T-helper 1 cell treated with Interleukin-12 subunit alpha and Interleukin-12 subunit beta and Interleukin-4 antibody, amounts not matched to agents 30 μg/mL and 1 μg/mL, for 36 hours (primary cell): ENCODE results near the gene SARS1.

Source experiments
- H3K27ac Mint-ChIP-seq: one replicate; pipeline ENCODE4 v1.8.0; 2021; ENCODE audit warnings: mild to moderate bottlenecking, mixed read lengths
- H3K27me3 Mint-ChIP-seq: one replicate; pipeline ENCODE4 v1.8.0; 2021; ENCODE audit warnings: low read depth, mixed read lengths
- H3K36me3 Mint-ChIP-seq: one replicate; pipeline ENCODE4 v1.8.0; 2021; ENCODE audit warnings: low read depth, mixed read lengths
- H3K4me1 Mint-ChIP-seq: one replicate; pipeline ENCODE4 v1.8.0; 2021; ENCODE audit warnings: low read depth, mixed read lengths
- H3K4me3 Mint-ChIP-seq: one replicate; pipeline ENCODE4 v1.8.0; 2021; ENCODE audit warnings: mild to moderate bottlenecking, moderate library complexity, mixed read lengths
- H3K9me3 Mint-ChIP-seq: one replicate; pipeline ENCODE4 v1.8.0; 2021; ENCODE audit warnings: mixed read lengths

SARS1 gene

GRCh38 chr1:109186733-109187086 is 27.0 kb upstream of the SARS1 start:
- Mint-ChIP-seq H3K27me3 (no peaks in the 10 kb centered on the region), H3K9me3 (no peaks in the 10 kb centered on the region), H3K4me1 (no peaks in the 10 kb centered on the region), H3K27ac (no peak overlapping the region), H3K4me3 (no peak overlapping the region), H3K36me3 (no peaks in the 10 kb centered on the region)

- H3K9me3 Mint-ChIP-seq, result no peaks in the 10 kb centered on the region
- H3K27me3 Mint-ChIP-seq, result no peaks in the 10 kb centered on the region
- H3K36me3 Mint-ChIP-seq, result no peaks in the 10 kb centered on the region
- H3K27ac Mint-ChIP-seq, result no peak overlapping the region
- no peak overlapping the region for H3K4me3 Mint-ChIP-seq
- H3K4me1 Mint-ChIP-seq, result no peaks in the 10 kb centered on the region
Measured at GRCh38 chr1:109187127-109187526, 26.6 kb upstream of the SARS1 start.

GRCh38 chr1:109188200-109188599 is 25.5 kb upstream of the SARS1 start:
- Mint-ChIP-seq H3K4me3 (no peak overlapping the region), H3K27me3 (no peaks in the 10 kb centered on the region), H3K27ac (no peak overlapping the region), H3K36me3 (no peaks in the 10 kb centered on the region), H3K4me1 (no peaks in the 10 kb centered on the region), H3K9me3 (no peaks in the 10 kb centered on the region)

- Mint-ChIP-seq H3K36me3 (no peaks in the 10 kb centered on the region), H3K4me3 (no peak overlapping the region), H3K27ac (no peak overlapping the region), H3K9me3 (no peaks in the 10 kb centered on the region), H3K4me1 (no peaks in the 10 kb centered on the region), H3K27me3 (no peaks in the 10 kb centered on the region)
Measured at GRCh38 chr1:109188781-109189180, 24.9 kb upstream of the SARS1 start.

GRCh38 chr1:109190189-109190588 is 23.5 kb upstream of the SARS1 start:
- Mint-ChIP-seq H3K4me1 (no peaks in the 10 kb centered on the region), H3K27ac (no peak overlapping the region), H3K27me3 (no peaks in the 10 kb centered on the region), H3K36me3 (no peaks in the 10 kb centered on the region), H3K9me3 (no peaks in the 10 kb centered on the region), H3K4me3 (no peak overlapping the region)

GRCh38 chr1:109191377-109191776 is 22.3 kb upstream of the SARS1 start:
- H3K9me3 Mint-ChIP-seq, result no peaks in the 10 kb centered on the region
- no peak overlapping the region for H3K27ac Mint-ChIP-seq
- H3K4me1 Mint-ChIP-seq, result no peaks in the 10 kb centered on the region
- H3K27me3 Mint-ChIP-seq, result no peaks in the 10 kb centered on the region
- no peak overlapping the region for H3K4me3 Mint-ChIP-seq
- no peaks in the 10 kb centered on the region for H3K36me3 Mint-ChIP-seq

- Mint-ChIP-seq H3K27ac (no peak overlapping the region), H3K36me3 (no peaks in the 10 kb centered on the region), H3K9me3 (no peaks in the 10 kb centered on the region), H3K27me3 (no peaks in the 10 kb centered on the region), H3K4me3 (no peak overlapping the region), H3K4me1 (no peaks in the 10 kb centered on the region)
Measured at GRCh38 chr1:109191891-109192290, 21.8 kb upstream of the SARS1 start.

- H3K27ac Mint-ChIP-seq, result no peak overlapping the region
- H3K9me3 Mint-ChIP-seq, result no peaks in the 10 kb centered on the region
- H3K36me3 Mint-ChIP-seq, result no peaks in the 10 kb centered on the region
- no peaks in the 10 kb centered on the region for H3K4me1 Mint-ChIP-seq
- no peak overlapping the region for H3K4me3 Mint-ChIP-seq
- H3K27me3 Mint-ChIP-seq, result no peaks in the 10 kb centered on the region
Measured at GRCh38 chr1:109192433-109192832, 21.3 kb upstream of the SARS1 start.

- H3K4me1 Mint-ChIP-seq, result peaks cover under 1% of the 10 kb centered on the region
- H3K27ac Mint-ChIP-seq, result no peak overlapping the region
Measured at GRCh38 chr1:109193653-109194590, 19.8 kb upstream of the SARS1 start.

GRCh38 chr1:109197158-109198042 is 16.3 kb upstream of the SARS1 start:
- Mint-ChIP-seq H3K4me1 (peaks cover 18% of the 10 kb centered on the region), H3K4me3 (no peak overlapping the region), H3K9me3 (no peaks in the 10 kb centered on the region), H3K27ac (no peak overlapping the region), H3K36me3 (peaks cover 2% of the 10 kb centered on the region), H3K27me3 (no peaks in the 10 kb centered on the region)

More at GRCh38 chr1:109193653-109194590, 19.8 kb upstream of the SARS1 start:
- H3K27me3 Mint-ChIP-seq, result no peaks in the 10 kb centered on the region
- no peaks in the 10 kb centered on the region for H3K36me3 Mint-ChIP-seq
- no peak overlapping the region for H3K4me3 Mint-ChIP-seq
- H3K9me3 Mint-ChIP-seq, result no peaks in the 10 kb centered on the region

- H3K36me3 Mint-ChIP-seq, result peaks cover 2% of the 10 kb centered on the region
- no peaks in the 10 kb centered on the region for H3K27me3 Mint-ChIP-seq
- H3K9me3 Mint-ChIP-seq, result no peaks in the 10 kb centered on the region
- peaks cover 18% of the 10 kb centered on the region for H3K4me1 Mint-ChIP-seq
- no peak overlapping the region for H3K27ac Mint-ChIP-seq
- H3K4me3 Mint-ChIP-seq, result no peak overlapping the region
Measured at GRCh38 chr1:109198043-109198695, 15.5 kb upstream of the SARS1 start.

- Mint-ChIP-seq H3K4me1 (peaks cover 18% of the 10 kb centered on the region), H3K4me3 (no peak overlapping the region), H3K9me3 (no peaks in the 10 kb centered on the region), H3K27me3 (no peaks in the 10 kb centered on the region), H3K36me3 (peaks cover 2% of the 10 kb centered on the region), H3K27ac (no peak overlapping the region)
Measured at GRCh38 chr1:109198745-109199144, 15.0 kb upstream of the SARS1 start.

GRCh38 chr1:109199710-109200109 is 14.0 kb upstream of the SARS1 start:
- H3K27me3 Mint-ChIP-seq, result no peaks in the 10 kb centered on the region
- peaks cover 2% of the 10 kb centered on the region for H3K36me3 Mint-ChIP-seq
- peaks cover 18% of the 10 kb centered on the region for H3K4me1 Mint-ChIP-seq
- no peaks in the 10 kb centered on the region for H3K9me3 Mint-ChIP-seq
- peak overlapping the region; percentile 73 for H3K27ac Mint-ChIP-seq
- H3K4me3 Mint-ChIP-seq, result no peak overlapping the region

GRCh38 chr1:109201123-109201703 is 12.5 kb upstream of the SARS1 start:
- Mint-ChIP-seq H3K4me3 (no peak overlapping the region), H3K9me3 (no peaks in the 10 kb centered on the region), H3K36me3 (peaks cover 2% of the 10 kb centered on the region), H3K27me3 (no peaks in the 10 kb centered on the region), H3K27ac (no peak overlapping the region), H3K4me1 (peaks cover 18% of the 10 kb centered on the region)
